Panc1 (cell line): Measurements from ENCODE around the gene TP63. TPM values are rescaled to one million over a fixed set of nuclear protein-coding genes. Genes with fewer than 3 reads are reported as not detected.

Source experiments
- ATAC-seq: fragments of 200-7000 bp; cut with Tn5 transposase; 2 replicates; pipeline ENCODE4 v1.9.1; 2020; ENCODE audit warnings: mild to moderate bottlenecking, moderate library complexity
- BruUV-seq: library from RNA; stranded (reverse); fragments of 400-500 nt; replicated peaks from 2 replicates; lab custom pipeline; 2021; lab: Mats Ljungman, UMichigan
- CTCF ChIA-PET: fragments of 300-600 bp; sonication (Branson Sonifier 250); formaldehyde crosslinking; loops from one replicate; lab custom pipeline; 2022; ENCODE audit warnings: antibody characterized with exemption; lab: Charles Lee
- POLR2A ChIA-PET: fragments of 300-600 bp; sonication (Branson Sonifier 250); formaldehyde crosslinking; loops from one replicate; lab custom pipeline; 2022; ENCODE audit warnings: antibody characterized with exemption; lab: Charles Lee
- DNase-seq: peaks from one replicate; pipeline ENCODE4 v3.0.0-alpha.2; 2010; ENCODE audit warnings: low read depth, low spot score
- H3K27ac ChIP-seq: 2 replicates; pipeline ENCODE4 v1.5.1; 2011; ENCODE audit warnings: mild to moderate bottlenecking, low read length, inconsistent platforms
- H3K27me3 ChIP-seq: fragments of 200-500 bp; sonication (Bioruptor generic); 2 replicates; pipeline ENCODE4 v1.6.0; 2014; ENCODE audit warnings: low read length, inconsistent platforms; ENCODE audit not compliant: control insufficient read depth, insufficient read depth
- H3K36me3 ChIP-seq: fragments of 200-500 bp; sonication (Bioruptor generic); 2 replicates; pipeline ENCODE4 v1.5.1; 2014; ENCODE audit warnings: inconsistent platforms, mild to moderate bottlenecking, low read length, moderate library complexity; ENCODE audit not compliant: control insufficient read depth, insufficient read depth
- H3K4me1 ChIP-seq: 2 replicates; pipeline ENCODE4 v1.5.1; 2011; ENCODE audit warnings: inconsistent platforms, mild to moderate bottlenecking, low read length, moderate library complexity; ENCODE audit not compliant: control insufficient read depth, insufficient read depth
- H3K4me3 ChIP-seq, 2 experiments: 2 replicates each; pipeline ENCODE4 v1.5.1; 2011 to 2012; ENCODE audit warnings: low read depth in 2 of 2, low read length in 2 of 2, mild to moderate bottlenecking in 2 of 2, inconsistent platforms in 1 of 2, moderate library complexity in 1 of 2
- H3K9me3 ChIP-seq: fragments of 200-500 bp; sonication (Bioruptor generic); 2 replicates; pipeline ENCODE4 v1.5.1; 2014; ENCODE audit warnings: low read depth, mild to moderate bottlenecking, inconsistent platforms, low read length, moderate library complexity; ENCODE audit not compliant: control insufficient read depth, insufficient read depth
- CTCF ChIP-seq: fragments of 450-650 bp; IDR thresholded peaks from 2 replicates; pipeline ENCODE4 v1.5.1; 2017; ENCODE audit warnings: mild to moderate bottlenecking
- POLR2AphosphoS5 ChIP-seq: IDR thresholded peaks from 2 replicates; pipeline ENCODE4 v1.6.1; 2012; ENCODE audit warnings: mild to moderate bottlenecking, low read depth, low read length, moderate library complexity
- SIN3A ChIP-seq: IDR thresholded peaks from 2 replicates; pipeline ENCODE4 v1.6.1; 2012; ENCODE audit warnings: low read depth, mild to moderate bottlenecking, low read length, moderate library complexity, borderline replicate concordance; ENCODE audit not compliant: insufficient read depth
- TCF7L2 ChIP-seq: IDR thresholded peaks from 2 replicates; pipeline ENCODE4 v1.6.1; 2011; ENCODE audit warnings: mild to moderate bottlenecking, low read depth, low read length, inconsistent platforms
- in situ Hi-C: cut with HindIII; loops from 2 replicates; pipeline ENCODE4 v1.10.0; 2016; ENCODE audit warnings: low sequenced_read_pairs, low pct_unique_long_range_greater_than_20kb
- intact Hi-C: fragments of 100-400 bp; cut with micrococcal nuclease; formaldehyde crosslinking; loops from one replicate; pipeline ENCODE4 v1.10.0; 2022; ENCODE audit not compliant: unreplicated experiment
- total RNA-seq: library from RNA; stranded (reverse); gene quantifications from one replicate; pipeline ENCODE4 v1.2.1, GENCODE V29; 2021; ENCODE audit not compliant: unreplicated experiment
- TF ChIP-seq, protein P1 (sequence below), 2 experiments: IDR thresholded peaks; 2 replicates each; pipeline ENCODE4 v1.6.1; 2011 to 2012; ENCODE audit warnings: low read depth in 2 of 2, control low read depth in 1 of 2, low read length in 1 of 2, mild to moderate bottlenecking in 1 of 2, moderate library complexity in 1 of 2; ENCODE audit not compliant: insufficient read depth in 1 of 2

TP63 gene
- total RNA-seq, 1 experiment from 2014 or later, result 0.51 TPM

DNA sequence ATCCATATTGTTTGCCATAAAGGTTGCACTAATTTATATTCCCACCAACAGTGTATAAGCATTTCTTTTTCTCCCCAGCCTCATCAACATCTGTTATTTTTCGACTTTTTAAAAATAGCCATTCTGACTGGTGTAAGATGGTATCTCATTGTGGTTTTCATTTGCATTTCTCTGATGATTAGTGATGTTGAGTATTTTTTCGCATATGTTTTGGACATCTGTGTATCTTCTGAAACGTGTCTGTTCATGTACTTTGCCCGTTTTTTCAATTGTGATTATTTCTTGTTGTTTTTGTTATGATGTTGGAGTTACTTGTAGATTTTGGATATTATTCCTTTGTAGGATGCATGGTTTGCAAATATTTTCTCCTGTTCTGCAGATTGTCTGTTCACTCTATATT is 46.5 kb downstream of the TP63 start:
- in situ Hi-C loops, result no loop called here
- CTCF ChIA-PET, result no interaction called here
- no peak overlapping the region for H3K4me3 ChIP-seq
- TF ChIP-seq SIN3A (no peak), POLR2AphosphoS5 (no peak), CTCF (no peak), TCF7L2 (no peak)
- TF ChIP-seq, protein P1, sequence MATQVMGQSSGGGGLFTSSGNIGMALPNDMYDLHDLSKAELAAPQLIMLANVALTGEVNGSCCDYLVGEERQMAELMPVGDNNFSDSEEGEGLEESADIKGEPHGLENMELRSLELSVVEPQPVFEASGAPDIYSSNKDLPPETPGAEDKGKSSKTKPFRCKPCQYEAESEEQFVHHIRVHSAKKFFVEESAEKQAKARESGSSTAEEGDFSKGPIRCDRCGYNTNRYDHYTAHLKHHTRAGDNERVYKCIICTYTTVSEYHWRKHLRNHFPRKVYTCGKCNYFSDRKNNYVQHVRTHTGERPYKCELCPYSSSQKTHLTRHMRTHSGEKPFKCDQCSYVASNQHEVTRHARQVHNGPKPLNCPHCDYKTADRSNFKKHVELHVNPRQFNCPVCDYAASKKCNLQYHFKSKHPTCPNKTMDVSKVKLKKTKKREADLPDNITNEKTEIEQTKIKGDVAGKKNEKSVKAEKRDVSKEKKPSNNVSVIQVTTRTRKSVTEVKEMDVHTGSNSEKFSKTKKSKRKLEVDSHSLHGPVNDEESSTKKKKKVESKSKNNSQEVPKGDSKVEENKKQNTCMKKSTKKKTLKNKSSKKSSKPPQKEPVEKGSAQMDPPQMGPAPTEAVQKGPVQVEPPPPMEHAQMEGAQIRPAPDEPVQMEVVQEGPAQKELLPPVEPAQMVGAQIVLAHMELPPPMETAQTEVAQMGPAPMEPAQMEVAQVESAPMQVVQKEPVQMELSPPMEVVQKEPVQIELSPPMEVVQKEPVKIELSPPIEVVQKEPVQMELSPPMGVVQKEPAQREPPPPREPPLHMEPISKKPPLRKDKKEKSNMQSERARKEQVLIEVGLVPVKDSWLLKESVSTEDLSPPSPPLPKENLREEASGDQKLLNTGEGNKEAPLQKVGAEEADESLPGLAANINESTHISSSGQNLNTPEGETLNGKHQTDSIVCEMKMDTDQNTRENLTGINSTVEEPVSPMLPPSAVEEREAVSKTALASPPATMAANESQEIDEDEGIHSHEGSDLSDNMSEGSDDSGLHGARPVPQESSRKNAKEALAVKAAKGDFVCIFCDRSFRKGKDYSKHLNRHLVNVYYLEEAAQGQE (IDR thresholded peaks at IDR 0.05; ENCODE audit: insufficient read depth in 1 of 2, low read depth in 2 of 2, low read length in 1 of 2), result no peak
- DNase-seq (no peak), ATAC-seq (no peak)
- no peaks in the 10 kb centered on the region for H3K27me3 ChIP-seq
- intact Hi-C loops, result no loop called here
- H3K36me3 ChIP-seq, result no peaks in the 10 kb centered on the region
- no peak overlapping the region for H3K27ac ChIP-seq
- H3K4me1 ChIP-seq, result no peaks in the 10 kb centered on the region
- POLR2A ChIA-PET, result no interaction called here
- H3K9me3 ChIP-seq, result no peaks in the 10 kb centered on the region
- no TSS peak for BruUV-seq

- in situ Hi-C loops, result no loop called here
- ATAC-seq, result no peak
- Histone ChIP-seq H3K4me3 (no peak overlapping the region), H3K36me3 (no peaks in the 10 kb centered on the region), H3K4me1 (no peaks in the 10 kb centered on the region), H3K27ac (no peak overlapping the region), H3K9me3 (no peaks in the 10 kb centered on the region), H3K27me3 (no peaks in the 10 kb centered on the region)
- intact Hi-C loops, result no loop called here
- CTCF ChIA-PET, result no interaction called here
- TF ChIP-seq TCF7L2 (no peak), SIN3A (no peak), CTCF (no peak), POLR2AphosphoS5 (no peak)
- POLR2A ChIA-PET, result interaction anchor here (0.6 kb wide), 1 partner anchor 13 kb away, joined by 4 read pairs; no protein-coding TSS in a partner anchor
- BruUV-seq, result no TSS peak
- no peak for DNase-seq
Measured at GRCh38 chr3:189680723-189681122, 49.5 kb downstream of the TP63 start.
